Subcutaneous abdominal adipose tissue (tissue), 5 donors: Measurements from ENCODE around the gene KRABD2.
"Not testable (repeated sequence)": the region's sequence is repeated elsewhere in the genome, so short reads cannot be mapped to it uniquely, and the experiment has no call there.

Experiments used
- H3K27ac ChIP-seq: one replicate; pipeline ENCODE4 v1.7.0; 2013; ENCODE audit warnings: low read depth, mild to moderate bottlenecking, inconsistent platforms, low read length, moderate library complexity
- H3K27me3 ChIP-seq, 5 donors: one replicate each; pipeline ENCODE4 v1.7.0; 2013; ENCODE audit warnings: low read length in 5 of 5, inconsistent platforms in 1 of 5; ENCODE audit not compliant: control insufficient read depth in 5 of 5, insufficient read depth in 4 of 5
- H3K36me3 ChIP-seq, 5 donors: one replicate each; pipeline ENCODE4 v1.7.0; 2013; ENCODE audit warnings: low read length in 5 of 5; ENCODE audit not compliant: control insufficient read depth in 5 of 5, insufficient read depth in 5 of 5
- H3K4me1 ChIP-seq, 5 donors: one replicate each; pipeline ENCODE4 v1.7.0; 2013; ENCODE audit warnings: low read length in 5 of 5, mild to moderate bottlenecking in 3 of 5, moderate library complexity in 1 of 5; ENCODE audit not compliant: control insufficient read depth in 5 of 5, insufficient read depth in 5 of 5
- H3K4me3 ChIP-seq, 5 donors: one replicate each; pipeline ENCODE4 v1.7.0; 2013; ENCODE audit warnings: low read length in 5 of 5, low read depth in 1 of 5
- H3K9ac ChIP-seq, 5 donors: one replicate each; pipeline ENCODE4 v1.7.0; 2013; ENCODE audit warnings: low read length in 5 of 5, mild to moderate bottlenecking in 4 of 5, moderate library complexity in 3 of 5
- H3K9me3 ChIP-seq, 5 donors: one replicate each; pipeline ENCODE4 v1.7.0; 2013; ENCODE audit warnings: low read length in 5 of 5; ENCODE audit not compliant: control insufficient read depth in 5 of 5
- donor health status: healthy.
- donor health status: healthy.
- donor health status: healthy.
- donor health status: healthy.
- donor health status: healthy.

KRABD2 gene

DNA sequence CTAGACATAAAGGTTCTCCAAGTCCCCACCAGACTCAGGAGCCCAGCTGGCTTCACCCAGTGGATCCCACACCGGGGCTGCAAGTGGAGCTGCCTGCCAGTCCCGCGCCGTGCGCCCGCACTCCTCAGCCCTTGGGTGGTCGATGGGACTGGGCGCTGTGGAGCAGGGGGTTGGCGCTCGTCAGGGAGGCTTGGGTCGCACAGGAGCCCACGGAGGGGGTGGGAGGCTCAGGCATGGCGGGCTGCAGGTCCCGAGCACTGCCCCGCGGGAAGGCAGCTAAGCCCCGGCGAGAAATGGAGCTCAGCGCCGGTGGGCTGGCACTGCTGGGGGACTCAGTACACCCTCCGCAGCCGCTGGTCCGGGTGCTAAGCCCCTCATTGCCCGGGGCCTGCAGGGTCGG lies 29.5 kb downstream of the KRABD2 start:
- not testable (repeated sequence) for H3K27ac ChIP-seq, H3K36me3 ChIP-seq, H3K9me3 ChIP-seq, H3K27me3 ChIP-seq, H3K9ac ChIP-seq, H3K4me1 ChIP-seq, H3K4me3 ChIP-seq

DNA sequence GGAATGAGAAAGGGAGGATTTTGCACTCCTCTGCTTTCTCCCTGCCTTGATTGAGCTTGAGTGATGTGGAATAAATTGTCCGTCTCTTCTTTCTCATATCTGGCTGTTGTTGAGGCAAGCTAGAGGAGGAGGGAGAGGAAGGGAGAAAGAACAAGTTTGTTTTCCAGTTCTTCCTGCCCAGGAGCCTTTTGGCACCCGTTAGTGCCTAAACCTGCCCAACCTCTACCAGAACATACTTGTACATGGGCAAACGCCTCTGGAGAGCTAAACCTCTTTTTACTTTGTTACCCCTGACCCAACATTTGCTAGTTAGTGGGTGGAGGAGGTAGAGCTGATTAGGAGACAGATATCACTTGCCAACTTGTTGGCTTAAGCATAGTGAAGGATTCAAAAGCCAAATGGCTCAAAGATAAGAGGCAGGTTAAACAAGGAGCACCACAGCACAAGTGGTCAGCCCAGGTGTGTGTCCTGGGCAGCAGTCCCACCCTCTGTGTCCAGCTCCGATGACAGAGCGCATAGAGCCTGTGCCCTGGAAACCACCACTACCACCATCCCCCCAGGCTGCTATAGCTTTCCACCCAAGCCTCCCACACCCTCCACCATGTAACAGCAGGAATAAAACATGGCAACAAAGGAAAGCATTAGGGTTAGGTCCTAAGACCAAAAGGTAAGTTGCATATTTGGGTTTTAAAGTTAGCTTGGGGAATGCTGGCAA lies 30.4 kb downstream of the KRABD2 start:
- peaks cover 0 to 8% (median 7%) of the 10 kb centered on the region in 5 donors for H3K27me3 ChIP-seq
- no peaks in the 10 kb centered on the region for H3K36me3 ChIP-seq

DNA sequence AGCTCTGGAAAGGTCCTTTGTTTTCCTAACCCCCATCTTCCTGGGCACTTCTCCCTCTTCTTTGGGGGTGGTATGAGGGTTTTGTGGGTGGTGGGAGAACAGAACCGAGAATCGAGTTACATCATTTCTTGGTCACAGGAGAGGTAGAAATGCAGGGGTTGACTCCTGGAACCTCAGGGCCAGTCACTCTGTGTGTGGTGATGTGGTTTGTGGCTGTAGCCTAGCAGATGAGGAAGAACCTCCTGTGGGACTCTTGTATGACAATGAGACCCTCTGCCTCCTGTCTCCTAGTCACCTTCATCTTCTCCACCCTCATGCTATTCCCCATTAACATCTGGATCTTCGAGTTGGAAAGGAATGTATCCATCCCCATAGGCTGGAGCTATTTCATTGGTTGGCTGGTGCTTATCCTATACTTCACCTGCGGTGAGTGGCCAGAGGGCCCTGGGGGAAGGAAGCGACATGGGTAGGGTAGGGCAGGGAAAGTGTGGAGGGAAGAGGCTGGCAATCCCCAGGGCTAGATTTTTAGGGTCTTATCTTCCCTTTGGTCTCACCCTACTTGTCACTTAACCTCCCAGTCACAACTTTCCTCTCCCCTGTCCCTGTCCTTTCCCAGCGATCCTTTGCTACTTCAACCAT lies 31.3 kb downstream of the KRABD2 start:
- Histone ChIP-seq H3K4me1 (peaks cover 0 to 9% (median 0%) of the 10 kb centered on the region in 5 donors), H3K4me3 (no peak overlapping the region), H3K9me3 (no peaks in the 10 kb centered on the region), H3K27ac (no peak overlapping the region), H3K9ac (peak overlapping the region in 1 of 5 donors; percentile 46), H3K27me3 (peaks cover 0 to 8% (median 7%) of the 10 kb centered on the region in 5 donors), H3K36me3 (no peaks in the 10 kb centered on the region)

More for the DNA sequence above, 30.4 kb downstream of the KRABD2 start:
- no peak overlapping the region for H3K4me3 ChIP-seq
- H3K9me3 ChIP-seq: no peaks in the 10 kb centered on the region
- no peak overlapping the region for H3K9ac ChIP-seq
- peaks cover 0 to 9% (median 0%) of the 10 kb centered on the region in 5 donors for H3K4me1 ChIP-seq
- H3K27ac ChIP-seq: no peak overlapping the region

DNA sequence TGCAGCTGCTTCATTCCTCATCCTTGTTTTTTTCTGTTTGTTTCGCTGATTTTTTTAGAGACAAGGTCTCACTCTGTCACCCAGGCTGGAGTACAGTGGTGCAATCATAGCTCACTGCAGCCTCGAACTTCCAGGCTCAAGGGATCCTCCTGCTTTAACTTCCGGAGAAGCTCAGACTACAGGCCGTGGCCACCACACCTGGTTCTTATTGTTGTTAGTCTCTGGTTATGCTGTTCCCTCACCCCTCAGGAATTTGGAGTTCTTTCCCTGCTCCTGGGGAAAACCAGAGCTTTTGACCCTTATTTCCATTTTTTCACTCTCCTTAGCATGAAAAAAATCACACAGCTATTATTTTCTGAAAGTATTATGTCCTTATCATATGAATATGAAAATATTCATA lies 35.0 kb downstream of the KRABD2 start:
- H3K4me3 ChIP-seq: no peak overlapping the region
- no peak overlapping the region for H3K9ac ChIP-seq
- peaks cover 2 to 6% (median 4%) of the 10 kb centered on the region in 5 donors for H3K27me3 ChIP-seq
- H3K27ac ChIP-seq: no peak overlapping the region
- no peaks in the 10 kb centered on the region for H3K36me3 ChIP-seq
- H3K4me1 ChIP-seq: peaks cover 0 to 17% (median 8%) of the 10 kb centered on the region in 5 donors
- H3K9me3 ChIP-seq: no peaks in the 10 kb centered on the region

DNA sequence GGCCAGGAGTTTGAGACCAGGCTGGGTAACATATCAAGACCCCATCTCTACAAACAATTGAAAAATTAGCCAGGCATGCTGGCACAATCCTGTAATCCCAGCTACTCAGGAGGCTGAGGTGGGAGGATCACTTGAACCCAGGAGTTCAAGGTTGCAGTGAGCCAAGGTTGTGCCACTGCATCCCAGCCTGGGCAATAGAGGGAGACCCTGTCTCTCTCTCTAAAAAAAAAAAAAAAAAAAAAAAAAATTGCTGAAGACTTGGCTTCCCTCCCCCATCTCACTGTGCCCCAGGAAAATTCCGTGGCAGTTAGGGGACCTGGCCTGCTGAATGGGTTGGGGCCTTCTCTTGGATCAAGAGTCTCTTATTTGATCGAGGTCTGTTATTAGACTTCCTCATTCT lies 37.0 kb downstream of the KRABD2 start, which contains the start of gene ODF4:
Gene ODF4 (plus strand): TSS at position 301 of the 400 bp plus-strand sequence. CDS start 212 bp downstream, outside the sequence.
- Histone ChIP-seq H3K4me3 (no peak within 1 kb of the TSS), H3K9me3 (no peaks in the 10 kb centered on the region), H3K27me3 (peaks cover 0 to 3% (median 0%) of the 10 kb centered on the region in 5 donors), H3K9ac (no peak within 1 kb of the TSS), H3K4me1 (peaks cover 0 to 13% (median 8%) of the 10 kb centered on the region in 5 donors), H3K36me3 (no peaks in the 10 kb centered on the region), H3K27ac (no peak within 1 kb of the TSS)

DNA sequence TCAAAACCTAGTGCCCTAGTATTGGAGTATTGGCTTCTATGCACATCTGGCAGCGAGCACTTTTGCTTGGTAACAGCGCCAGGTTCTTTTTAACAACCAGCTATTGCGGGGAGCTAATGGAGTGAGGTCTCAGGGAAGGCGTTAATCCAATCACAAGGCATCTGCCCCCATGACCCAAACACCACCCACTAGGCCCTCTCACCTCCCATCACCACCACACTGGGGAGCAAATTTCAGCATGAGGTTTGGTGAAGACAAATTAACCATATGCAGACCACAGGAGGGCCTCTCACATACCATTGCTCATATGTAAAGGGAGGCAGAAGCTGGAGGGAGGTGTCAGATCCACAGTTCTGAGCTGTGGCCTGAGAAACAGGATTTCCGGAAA lies 37.8 kb downstream of the KRABD2 start:
- Histone ChIP-seq H3K9ac (no peak overlapping the region), H3K27ac (no peak overlapping the region), H3K36me3 (no peaks in the 10 kb centered on the region), H3K27me3 (peaks cover 0 to 3% (median 0%) of the 10 kb centered on the region in 5 donors), H3K4me3 (no peak overlapping the region), H3K9me3 (no peaks in the 10 kb centered on the region), H3K4me1 (peaks cover 0 to 13% (median 8%) of the 10 kb centered on the region in 5 donors)

DNA sequence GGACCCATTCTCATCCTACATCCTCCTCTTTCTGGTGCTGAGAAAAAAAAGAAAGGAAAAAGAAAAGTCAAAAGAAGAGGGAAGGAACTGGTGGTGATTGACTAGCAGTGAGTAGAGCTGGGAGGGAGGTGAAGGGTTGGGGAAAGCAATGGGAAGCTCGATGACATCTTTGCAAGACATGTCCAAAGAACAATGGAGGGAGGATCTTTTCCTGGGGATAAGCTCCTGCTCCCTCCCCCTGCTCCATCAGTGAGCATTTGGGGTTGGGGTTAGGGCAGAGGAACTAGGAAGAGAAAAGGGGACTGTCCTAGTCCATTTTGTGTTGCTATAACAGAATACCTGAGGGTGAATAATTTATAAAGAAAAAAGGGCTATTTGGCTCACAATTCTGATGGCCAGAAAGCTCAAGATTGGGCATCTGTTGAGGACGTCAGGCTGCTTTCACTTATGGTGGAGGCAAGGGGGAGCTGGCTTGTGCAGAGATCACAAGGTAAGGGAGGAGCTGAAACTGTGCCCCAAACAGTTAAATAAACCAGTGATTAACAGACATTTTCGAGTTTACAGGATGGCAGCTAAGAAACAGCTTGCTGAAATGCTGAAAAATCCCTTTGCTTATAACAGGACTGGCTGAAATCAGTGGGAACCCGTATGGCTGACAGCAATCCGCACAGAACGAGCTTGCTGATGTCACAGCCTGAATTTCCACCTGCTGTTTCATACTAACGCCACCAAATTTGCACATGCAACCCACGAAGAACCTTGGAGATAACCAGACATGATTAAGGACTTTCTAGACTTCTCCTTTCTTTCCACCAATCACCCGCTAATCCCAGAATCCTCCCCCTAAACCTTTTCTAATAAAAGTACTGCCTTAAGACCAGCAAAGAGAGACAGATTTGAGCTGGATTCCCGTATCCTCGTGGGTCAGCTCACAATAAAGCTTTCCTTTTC lies 38.4 kb downstream of the KRABD2 start:
- no peaks in the 10 kb centered on the region for H3K36me3 ChIP-seq
- H3K4me3 ChIP-seq: peak overlapping the region in 3 of 5 donors; percentile 25 to 42 (median 32)
- peaks cover 0 to 3% (median 0%) of the 10 kb centered on the region in 5 donors for H3K27me3 ChIP-seq
- H3K9me3 ChIP-seq: no peaks in the 10 kb centered on the region
- H3K27ac ChIP-seq: no peak overlapping the region
- peaks cover 0 to 13% (median 8%) of the 10 kb centered on the region in 5 donors for H3K4me1 ChIP-seq
- H3K9ac ChIP-seq: peak overlapping the region in 1 of 5 donors; percentile 31

DNA sequence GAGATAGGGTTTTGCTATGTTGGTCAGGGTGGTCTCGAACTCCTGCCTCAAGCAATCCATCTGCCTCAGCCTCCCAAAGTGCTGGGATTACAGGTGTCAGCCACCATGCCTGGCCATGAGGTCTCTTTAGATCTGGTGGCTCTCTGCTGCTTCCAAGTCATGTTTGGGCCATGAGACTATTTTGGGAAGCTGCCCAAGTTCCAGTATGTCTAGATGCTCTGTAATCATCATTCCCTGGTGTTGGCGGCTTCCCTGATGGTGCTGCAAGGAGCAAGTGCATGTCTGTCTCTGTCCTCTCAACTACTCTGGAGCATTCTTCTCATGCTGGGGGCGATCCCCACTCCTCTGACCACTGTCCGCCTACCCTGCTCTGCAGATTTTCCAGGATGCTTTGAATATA lies 43.2 kb downstream of the KRABD2 start:
- H3K4me1 ChIP-seq: peaks cover 0 to 7% (median 4%) of the 10 kb centered on the region in 5 donors
- H3K9me3 ChIP-seq: peaks cover 0 to 2% (median 0%) of the 10 kb centered on the region in 5 donors
- no peak overlapping the region for H3K4me3 ChIP-seq
- H3K27me3 ChIP-seq: peaks cover 0 to 6% (median 3%) of the 10 kb centered on the region in 5 donors
- H3K36me3 ChIP-seq: no peaks in the 10 kb centered on the region
- H3K27ac ChIP-seq: no peak overlapping the region
- H3K9ac ChIP-seq: no peak overlapping the region

DNA sequence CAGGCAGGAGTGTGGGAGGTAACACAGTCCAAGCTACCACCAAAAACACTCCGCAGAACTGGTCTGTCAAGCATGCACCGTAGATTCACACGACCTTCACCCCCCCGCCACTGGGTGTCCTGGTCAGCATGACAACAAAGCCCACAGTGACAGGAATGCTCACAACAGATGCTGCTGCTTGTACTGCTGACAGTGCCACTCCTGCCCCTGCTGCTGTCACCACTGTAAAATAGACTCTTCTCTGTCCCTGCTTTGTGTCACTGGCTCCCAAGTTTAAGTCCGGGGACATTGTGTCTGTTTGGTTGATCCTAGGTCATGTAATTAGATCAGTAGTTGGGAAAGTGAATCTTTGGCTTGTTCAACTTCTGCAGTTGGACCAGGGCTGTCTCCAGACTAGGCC lies 43.8 kb downstream of the KRABD2 start:
- peaks cover 0 to 6% (median 0%) of the 10 kb centered on the region in 5 donors for H3K4me1 ChIP-seq
- H3K36me3 ChIP-seq: no peaks in the 10 kb centered on the region
- peaks cover 0 to 6% (median 3%) of the 10 kb centered on the region in 5 donors for H3K27me3 ChIP-seq
- no peak overlapping the region for H3K4me3 ChIP-seq
- peaks cover 0 to 2% (median 0%) of the 10 kb centered on the region in 5 donors for H3K9me3 ChIP-seq
- no peak overlapping the region for H3K9ac ChIP-seq
- H3K27ac ChIP-seq: no peak overlapping the region
